SK-N-DZ (cell line): ENCODE data around the gene THAP7.

ENCODE experiments used
- DNase-seq: peaks from one replicate; pipeline ENCODE4 v3.0.0-alpha.2; 2015; ENCODE audit warnings: low spot score

Gene THAP7

GRCh38 chr22:20994128-20994901 lies 7.6 kb downstream of the THAP7 start:
- DNase-seq = no peak

- no peak for DNase-seq
Observed at GRCh38 chr22:20993304-20994127, 8.4 kb downstream of the THAP7 start.

DNA sequence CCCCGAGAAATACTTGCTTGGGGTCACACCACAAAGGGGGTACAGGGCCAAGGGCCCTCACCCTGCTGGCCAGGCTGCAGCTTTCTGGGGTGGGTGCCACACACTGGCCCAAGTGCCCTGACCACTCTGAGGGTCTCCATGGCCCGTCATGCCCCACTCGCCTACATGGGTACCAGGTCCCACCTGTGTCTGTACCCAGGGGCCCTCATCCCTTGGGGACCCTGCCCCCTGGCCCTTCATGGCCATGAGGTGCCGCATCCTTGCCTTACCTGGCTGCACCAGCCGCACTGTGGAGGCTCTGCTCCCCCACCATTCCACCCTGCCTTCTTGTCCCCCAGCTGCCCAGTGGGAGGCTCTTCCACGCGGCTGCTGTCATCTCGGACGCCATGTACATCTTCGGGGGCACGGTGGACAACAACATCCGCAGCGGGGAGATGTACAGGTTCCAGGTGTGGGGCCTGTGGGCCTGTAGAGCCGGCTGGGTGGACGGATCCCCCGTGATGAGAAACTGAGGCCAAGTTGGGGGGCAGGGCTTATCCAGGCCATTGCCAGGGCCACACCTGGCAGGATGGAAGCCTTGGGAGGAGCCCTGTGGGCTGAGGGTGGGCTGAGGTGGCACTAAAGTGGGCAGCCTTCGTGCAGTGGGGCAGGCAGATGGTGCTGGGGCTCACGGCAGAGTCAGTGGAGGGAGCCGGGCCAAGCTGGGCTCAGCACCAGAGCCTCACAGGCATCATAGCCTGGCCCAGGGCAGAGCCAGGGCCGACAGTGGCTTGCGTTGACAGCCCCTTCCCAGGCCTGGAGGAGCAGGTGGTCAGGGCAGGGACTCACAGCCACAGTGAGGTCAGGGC lies 9.2 kb downstream of the THAP7 start:
- DNase-seq = no peak

DNA sequence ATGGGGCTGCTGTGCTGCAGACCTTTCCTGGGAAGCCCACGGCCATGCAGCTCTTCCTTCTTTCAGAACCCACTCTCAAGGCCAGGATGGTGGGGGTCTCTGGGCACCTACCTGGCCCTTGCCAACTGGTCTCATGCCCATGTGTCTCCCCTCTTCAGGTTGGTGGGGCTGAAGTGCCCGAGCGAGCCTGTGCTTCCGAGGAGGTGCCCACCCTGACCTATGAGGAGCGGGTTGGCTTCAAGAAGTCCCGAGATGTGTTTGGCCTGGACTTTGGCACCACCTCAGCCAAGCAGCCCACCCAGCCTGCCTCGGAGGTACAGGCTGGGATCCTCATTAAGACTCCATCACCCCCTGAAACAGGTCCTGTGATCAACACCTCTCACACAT lies 9.9 kb downstream of the THAP7 start:
- no peak for DNase-seq

DNA sequence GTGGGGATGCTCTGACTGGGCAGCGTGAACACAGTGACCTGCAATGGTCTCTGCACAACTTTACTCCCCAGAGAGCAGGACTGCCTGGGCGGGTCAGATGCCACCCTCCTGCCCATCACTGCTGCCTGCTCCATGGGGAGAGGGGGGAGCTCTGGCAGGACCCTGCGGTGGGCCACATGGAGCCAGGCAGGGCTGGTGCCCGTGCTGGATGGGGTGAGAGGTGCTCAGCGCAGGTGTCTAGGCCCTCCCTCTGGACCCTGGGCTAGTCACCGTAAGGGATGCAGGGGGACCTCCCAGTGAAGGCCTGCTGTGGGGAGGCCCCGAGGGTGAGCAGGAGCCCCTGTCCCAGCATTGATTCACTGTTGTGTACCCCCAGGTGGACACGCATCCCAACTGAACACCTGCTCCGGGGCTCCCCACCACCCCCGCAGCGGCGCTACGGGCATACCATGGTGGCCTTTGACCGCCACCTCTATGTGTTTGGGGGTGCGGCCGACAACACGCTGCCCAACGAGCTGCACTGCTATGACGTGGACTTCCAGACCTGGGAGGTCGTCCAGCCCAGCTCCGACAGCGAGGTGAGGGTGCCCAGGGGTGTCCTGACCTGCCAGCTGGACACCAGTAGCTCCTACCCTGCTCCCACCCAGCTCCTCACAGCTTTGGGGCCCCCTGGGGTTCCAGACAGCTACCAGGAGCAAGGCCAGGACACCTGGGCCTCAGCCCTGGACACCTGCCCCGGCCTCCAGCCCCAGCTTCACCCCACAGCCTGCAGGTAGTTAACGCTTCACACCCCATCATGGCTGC lies 10.5 kb downstream of the THAP7 start:
- no peak for DNase-seq

DNA sequence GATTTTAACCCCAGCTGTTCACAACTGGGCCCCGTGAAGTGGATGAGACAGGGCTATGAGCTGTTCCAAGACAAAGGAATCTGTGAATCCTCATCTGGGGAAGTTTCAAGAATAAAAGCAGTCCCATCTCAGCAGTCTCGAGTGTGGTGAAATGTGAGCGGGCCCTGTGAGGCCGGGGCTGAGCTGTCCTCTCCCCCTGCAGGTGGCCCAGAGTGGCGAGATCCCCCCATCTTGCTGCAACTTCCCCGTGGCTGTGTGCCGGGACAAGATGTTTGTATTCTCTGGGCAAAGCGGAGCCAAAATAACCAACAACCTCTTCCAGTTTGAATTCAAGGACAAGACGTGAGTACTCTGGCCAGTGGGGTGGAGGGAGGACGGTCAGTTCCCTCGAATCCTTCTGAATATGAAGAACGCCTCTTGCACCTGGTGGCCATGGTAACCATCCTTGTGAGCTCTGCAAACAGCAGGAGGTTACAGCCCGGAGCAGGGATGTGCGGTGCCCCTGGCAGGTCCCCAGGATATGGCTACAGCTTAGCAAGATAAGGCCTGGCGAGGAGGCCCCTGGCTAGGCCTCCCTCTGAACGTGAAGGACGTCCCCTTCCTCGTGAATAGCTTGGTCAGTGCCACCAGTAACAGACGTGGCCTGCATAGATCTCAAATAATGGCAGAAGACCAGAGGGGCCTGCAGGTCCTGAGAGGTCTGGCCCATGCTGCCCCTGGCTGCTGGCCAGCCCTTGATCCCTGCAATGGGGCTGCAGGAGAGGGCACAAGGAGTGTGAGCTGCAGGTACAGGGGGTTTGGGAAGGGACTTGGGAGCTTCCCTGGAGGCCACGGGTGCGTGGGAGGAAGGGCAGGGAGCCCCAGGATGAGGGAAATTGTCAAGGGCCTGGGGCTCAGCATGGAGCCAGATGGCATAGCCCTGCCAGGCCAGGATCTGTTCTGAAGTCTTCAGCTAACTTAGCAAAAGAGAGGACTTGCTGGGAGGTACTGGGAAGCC lies 11.4 kb downstream of the THAP7 start:
- no peak for DNase-seq

DNA sequence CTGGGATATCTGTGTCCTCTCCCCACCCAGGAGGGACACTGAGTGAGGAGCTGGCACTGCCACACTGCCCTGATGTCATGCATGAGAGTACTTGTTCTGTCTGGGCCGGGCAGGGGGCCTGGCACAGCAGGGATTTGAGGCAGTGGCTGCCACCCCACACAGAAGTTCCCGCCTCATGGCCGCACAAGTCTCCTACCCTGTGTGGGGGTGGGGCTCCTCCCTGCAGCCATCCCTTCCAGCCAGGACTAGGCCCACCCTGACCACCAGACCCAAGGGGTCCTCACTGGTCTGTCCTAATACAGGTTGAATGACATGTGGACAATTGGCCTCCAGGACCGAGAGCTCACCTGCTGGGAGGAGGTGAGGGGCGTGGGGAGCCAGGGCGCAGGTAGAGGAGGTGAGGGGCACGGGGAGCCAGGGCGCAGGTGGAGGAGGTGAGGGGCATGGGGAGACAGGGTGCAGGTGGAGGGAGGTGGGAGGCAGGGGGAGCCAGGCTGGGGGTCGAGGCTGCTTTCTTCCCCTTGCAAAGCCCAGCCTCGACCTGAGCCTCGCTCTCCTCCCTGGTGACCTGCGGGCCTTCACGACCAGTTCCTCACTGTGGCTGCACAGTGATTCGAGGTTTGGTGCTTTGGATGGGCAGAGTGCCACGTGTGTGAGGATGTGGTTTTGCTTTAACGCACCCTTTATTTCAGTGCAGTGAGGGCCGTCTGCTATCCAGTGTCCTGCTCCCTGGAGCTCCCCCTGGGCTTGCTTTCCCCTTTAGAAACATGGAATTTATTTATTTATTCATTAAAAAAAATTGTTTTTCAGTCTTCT lies 12.4 kb downstream of the THAP7 start:
- DNase-seq = no peak

DNA sequence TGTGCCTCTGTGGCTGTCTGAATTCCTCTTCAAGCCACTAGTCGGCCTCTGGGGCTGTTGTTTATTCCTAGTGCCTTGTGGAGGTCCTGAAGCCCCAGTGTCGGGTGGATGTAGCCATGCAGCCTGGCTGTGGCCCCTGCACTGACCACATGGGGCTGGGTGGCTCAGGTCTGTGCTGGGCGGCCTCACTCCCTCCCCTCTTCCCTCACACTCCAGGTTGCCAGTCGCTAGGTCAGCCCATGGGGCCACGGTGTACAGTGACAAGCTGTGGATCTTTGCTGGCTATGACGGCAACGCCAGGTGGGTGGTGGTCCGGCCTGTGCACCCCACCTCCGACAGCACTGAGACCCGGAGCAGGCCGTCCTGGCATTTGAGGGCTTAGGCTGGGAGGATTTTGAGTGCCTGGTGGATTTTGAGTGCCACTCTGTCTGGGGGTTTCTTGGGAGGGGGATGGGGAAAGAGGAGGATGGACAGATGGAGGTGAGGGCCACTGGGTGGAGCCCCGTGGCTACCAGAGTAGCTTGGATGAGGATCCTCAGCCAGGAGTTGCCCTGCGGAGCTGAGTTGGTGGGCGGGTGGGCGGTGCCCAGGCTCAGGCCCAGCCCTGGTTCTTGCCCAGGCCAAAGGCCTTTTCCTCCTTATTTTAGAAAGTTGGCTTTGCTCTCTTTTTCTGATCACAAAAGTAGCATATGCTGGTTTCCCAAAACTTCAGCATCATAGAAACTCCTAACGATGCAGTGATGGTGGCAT lies 13.2 kb downstream of the THAP7 start:
- DNase-seq = no peak

DNA sequence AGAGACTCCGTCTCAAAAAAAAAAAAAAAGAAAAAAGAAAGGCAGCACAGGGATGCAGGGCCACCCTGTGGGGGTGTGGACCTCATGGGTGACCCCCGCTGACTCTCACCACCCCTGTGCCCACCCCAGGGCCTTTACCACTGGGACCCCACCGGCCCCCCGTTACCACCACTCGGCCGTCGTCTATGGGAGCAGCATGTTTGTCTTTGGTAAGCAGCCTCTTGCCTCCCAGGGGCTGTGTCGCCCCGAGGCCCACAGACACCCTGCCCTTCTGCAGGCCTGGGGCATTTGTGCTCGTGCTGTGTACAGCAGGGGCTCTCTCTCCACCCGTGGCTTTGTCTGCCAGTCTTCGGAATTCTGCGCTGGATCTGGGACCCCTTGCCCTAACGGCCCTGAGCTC lies 14.5 kb downstream of the THAP7 start:
- no peak for DNase-seq

DNA sequence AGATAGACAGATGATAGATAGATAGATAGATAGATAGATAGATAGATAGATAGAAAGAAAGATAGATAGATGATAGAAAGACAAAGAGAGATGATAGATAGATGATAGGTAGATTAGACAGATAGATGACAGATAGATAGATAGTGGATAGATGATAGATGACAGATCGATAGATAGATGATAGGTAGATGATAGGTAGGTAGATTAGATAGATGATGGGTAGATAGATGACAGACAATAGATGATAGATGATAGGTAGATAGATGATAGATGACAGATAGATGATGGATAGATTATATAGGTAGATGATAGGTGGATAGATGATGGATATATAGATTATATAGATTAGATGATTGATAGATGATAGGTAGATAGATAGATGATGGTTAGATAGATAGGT lies 15.6 kb downstream of the THAP7 start:
- DNase-seq = no peak

GRCh38 chr22:20985720-20986119 lies 16.2 kb downstream of the THAP7 start:
- no peak for DNase-seq

DNA sequence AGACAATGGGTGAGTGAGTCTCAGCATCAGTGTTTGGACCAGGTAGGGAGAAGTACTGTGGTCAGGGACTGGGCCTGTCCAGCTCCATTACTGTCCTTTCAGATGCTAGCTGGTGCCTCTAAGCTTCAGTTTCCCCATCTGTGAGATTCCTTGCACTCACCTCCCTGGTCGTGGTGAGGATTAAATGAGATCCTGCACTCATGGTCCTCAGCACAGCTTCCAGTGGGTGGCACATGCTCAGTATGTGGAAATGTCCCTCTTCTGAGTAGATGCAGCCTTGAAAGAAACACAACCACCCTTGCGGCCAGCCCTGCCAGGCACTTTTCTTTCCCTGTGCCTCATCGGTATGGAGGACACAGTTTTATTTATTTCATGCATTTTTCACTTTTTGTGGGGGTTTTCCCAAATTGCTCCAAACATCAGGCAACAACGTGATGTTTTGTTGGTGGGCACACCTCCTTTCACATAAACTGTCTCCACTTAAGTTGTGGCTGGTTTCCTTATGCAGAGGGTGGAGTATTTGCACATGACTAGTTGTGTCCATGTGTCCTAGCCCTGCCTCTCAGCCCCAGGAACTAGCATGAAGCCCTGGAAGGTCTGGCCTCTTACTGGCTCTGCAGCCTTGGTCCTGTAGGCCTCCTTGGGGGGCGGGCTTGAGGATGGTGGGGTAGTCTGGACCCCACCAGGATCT lies 18.7 kb downstream of the THAP7 start:
- DNase-seq = no peak

DNA sequence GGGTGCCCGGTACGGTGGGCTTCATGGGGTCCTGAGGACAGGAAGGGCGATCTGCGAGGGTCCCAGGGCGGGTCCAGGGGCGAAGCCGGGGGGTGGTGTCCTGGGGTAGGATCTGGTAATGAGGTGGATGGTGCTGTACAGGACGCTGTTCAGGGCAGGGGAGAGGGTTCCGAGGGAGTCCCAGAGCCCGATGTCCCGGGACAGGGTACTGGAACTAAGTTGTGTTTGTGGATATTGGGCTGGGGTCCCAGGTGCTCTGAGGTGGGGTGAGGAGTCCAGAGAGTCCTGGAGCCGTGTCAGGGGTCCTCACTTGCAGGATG lies 19.4 kb downstream of the THAP7 start:
- no peak for DNase-seq

DNA sequence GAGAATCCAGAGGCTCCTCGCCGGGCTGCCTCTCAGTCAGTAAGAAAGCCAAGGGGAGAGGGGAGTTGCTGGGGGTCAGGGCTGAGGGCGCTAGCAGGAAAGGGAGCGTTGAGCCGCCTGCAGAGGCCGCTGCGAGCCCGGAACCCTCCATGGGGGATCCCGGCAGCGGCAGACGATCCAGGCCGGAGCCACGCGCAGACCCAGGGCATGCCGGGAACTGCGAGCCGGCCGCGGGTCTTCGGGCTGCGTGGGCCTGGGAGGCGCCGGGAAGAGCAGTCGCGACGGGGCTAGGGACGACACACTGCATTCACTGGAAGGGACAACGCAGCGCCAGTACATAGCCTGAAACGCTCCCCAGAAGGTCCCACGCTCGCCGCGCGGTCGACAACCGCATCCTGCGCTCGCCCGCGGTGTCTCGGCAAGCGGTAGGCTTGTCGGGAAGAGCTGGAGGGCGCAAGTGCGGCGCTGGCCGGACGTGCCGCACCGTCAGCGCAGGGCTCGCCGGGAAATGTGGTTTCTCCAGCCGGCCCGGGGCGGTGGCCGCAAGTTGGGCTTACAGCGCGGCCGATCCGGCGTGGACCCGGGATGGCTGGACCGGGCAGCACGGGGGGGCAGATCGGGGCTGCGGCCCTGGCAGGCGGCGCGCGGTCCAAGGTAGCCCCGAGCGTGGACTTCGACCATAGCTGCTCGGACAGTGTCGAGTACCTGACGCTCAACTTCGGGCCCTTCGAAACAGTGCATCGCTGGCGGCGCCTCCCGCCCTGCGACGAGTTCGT lies 19.9 kb downstream of the THAP7 start, which contains the start of gene LZTR1:
TSS of gene LZTR1 (plus strand) at position 511 of the 776 bp plus-strand sequence. CDS start at position 586, 75 bp downstream.
- peak; percentile 83 for DNase-seq

GRCh38 chr22:20980938-20981722 lies 20.8 kb downstream of the THAP7 start:
- DNase-seq = no peak

DNA sequence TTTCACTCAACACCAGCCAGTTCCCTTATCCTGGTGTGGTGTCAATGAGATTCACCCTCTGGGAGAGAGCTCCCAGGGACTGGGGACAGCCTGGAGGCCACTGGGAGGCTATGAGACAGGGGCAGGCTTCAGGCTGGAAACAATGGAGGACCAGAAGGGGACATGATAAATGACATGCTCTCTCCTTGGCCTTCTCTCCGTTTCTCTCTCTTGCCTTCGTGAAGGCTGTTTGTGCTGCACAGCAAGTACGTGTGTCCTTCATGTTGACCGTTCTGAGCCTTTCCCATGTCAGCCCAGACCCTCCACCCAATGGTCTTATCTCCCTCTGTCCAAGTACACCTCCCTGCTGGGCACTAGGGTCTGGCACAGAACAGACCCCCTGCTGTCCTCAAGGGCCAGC lies 21.4 kb downstream of the THAP7 start:
- no peak for DNase-seq
